Measurements from ENCODE around the gene TTLL8. TPM values are rescaled to one million over a fixed set of nuclear protein-coding genes. Genes with fewer than 3 reads are reported as not detected.
"Not testable (repeated sequence)": the region's sequence is repeated elsewhere in the genome, so short reads cannot be mapped to it uniquely, and the experiment has no call there.

The TTLL8 gene
- not detected for polyA plus RNA-seq (ENCODE audit: insufficient read length in 3 of 3)

DNA sequence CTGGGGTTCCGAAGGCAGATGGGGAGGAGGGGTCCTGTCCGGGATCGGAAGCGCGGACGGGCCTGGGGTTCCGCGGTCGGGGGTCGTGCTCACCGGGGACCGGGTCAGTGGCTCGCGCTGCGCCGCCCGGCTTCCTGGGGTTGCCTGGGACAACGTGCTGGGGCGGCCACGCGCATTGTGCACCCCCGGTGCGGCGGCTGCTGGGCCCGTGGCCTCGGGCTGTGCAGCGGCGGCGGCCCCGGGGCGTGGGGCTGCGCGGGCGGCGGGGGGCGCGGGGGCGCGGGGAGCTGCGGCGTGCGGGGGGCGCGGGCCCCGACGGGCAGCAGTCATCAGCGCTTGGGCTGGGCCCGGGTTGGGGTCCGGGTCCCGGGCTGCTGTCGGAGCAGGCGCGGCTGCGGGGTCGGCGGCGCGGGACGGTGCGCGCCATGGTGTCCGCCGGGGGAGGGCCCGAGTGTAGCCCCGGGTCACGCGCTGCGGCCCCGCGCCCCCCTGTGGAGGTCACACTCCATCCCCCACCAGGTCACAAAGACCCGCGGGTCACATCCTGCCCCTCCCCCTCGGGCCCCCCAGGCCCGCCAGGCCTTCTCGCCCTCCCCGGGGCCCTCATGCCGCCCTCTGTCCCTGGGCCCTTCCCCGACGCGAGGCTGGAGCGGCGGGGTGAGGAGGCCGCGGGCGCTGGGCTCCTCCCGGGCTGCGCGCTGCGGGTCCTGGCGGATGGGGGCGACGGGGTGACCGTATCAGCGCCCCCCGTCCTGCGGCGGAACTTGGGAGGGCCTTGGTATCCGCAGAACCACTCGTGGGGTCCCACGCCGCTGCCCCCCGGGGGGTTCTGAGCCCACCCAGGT is at the start of gene TTLL8:
Gene TTLL8, minus strand, starts transcription at position 238 of the 845 bp plus-strand sequence.
- no peak for DNase-seq (ENCODE audit: low read depth in 3 of 3, low spot score in 2 of 3)

DNA sequence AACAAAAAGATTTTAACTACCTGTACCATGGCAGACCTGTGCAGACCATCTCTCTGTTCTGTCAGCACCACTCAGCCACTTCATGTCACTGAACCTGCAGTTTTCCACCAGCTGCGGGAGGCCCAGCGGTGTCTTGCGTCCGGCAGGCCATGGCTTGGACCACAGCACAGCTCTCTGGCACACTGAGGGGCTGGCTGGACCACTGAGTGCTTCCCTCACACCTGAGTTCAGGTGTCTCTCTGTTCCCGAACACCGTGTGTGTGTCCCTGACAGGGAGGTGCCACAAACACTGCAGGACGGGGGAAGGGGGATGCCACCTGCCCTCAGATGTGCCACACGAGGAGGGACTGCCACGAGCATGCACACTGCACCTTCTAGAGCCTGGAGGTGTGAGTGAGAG is 49.4 kb upstream of the TTLL8 start:
- DNase-seq (ENCODE audit: low read depth in 3 of 3, low spot score in 2 of 3): no peak

DNA sequence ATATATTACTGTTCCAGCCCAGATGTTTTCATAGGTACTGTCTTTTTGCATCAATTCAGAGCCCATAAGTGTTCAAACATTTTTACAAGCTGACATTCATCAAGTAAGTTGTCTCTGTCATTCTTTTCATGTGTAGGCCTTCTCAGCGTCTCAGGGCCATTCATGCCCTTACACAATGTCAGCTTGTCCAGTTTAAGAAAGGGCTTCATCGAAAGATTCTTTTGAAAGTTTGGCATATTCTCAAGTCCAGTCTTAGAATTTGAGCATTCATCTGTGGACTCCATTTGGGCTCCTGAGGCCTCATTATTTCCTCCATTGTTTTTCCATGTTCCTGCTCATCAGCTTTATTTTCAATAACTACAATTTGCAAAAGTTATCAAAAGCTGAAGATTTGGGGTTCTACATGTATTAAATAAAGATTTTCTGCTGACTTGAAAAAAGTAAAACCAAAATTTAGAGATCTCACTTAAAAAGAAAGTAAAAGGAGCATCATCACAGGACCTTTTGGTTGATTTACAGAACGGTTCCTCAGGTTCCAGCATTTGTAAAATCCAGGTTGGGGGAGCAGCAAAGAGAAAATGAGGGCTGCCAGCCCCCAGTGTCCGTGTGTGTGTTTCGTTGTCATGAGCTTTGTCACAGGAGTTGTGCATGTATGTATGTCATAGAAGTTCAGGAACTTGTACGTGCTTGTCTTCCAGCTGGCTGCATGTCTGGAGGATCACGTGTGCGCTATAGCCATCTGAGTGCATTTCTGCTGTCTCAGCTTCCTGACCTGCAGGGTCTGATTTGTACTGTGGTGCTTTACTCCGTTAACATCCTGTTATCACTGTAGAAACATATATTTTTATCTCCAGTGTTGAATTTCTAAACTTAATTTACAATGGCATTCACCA is 47.4 kb upstream of the TTLL8 start:
- no peak for DNase-seq (ENCODE audit: low read depth in 3 of 3, low spot score in 2 of 3)

DNA sequence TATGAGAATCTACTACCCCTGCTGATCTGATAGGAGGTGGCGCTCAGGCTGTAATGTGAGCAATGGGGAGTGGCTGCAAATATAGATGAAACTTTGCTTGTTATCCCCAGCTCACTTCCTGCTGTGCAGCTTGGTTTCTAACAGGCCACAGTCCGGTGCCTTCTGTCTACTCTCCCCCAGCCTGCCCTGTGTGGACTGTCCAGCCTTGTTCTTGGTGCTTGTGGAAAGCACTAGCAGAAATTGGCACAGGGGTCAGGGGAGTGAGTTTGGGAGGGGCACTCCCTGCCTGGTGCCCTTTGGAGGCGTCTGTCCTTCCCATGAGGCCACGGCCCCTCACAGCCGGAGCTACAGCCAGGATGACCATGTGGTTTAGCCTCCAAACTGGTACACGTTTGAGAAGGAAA is 46.0 kb upstream of the TTLL8 start:
- DNase-seq (ENCODE audit: low read depth in 3 of 3, low spot score in 2 of 3): no peak

DNA sequence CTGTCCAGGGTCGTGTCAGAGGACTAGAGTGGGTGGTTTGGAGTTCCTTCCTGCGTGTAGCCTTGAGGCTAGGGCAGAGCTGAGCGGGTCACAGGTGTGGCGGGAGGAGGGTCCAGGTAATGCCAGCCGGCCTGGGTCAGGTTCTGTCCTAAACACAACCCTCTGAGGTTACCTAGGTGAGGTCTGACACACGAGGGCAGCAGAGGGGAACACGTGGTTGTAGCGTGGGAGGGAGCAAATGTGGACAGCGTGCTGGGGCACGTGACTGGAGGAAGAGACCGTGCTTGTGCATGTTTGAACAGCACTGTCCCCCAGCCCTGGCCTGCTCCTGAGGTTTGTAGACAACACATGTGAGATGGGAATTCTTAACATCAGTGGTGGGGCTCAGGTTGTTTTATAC is 44.8 kb upstream of the TTLL8 start:
- DNase-seq (ENCODE audit: low read depth in 3 of 3, low spot score in 2 of 3): no peak

DNA sequence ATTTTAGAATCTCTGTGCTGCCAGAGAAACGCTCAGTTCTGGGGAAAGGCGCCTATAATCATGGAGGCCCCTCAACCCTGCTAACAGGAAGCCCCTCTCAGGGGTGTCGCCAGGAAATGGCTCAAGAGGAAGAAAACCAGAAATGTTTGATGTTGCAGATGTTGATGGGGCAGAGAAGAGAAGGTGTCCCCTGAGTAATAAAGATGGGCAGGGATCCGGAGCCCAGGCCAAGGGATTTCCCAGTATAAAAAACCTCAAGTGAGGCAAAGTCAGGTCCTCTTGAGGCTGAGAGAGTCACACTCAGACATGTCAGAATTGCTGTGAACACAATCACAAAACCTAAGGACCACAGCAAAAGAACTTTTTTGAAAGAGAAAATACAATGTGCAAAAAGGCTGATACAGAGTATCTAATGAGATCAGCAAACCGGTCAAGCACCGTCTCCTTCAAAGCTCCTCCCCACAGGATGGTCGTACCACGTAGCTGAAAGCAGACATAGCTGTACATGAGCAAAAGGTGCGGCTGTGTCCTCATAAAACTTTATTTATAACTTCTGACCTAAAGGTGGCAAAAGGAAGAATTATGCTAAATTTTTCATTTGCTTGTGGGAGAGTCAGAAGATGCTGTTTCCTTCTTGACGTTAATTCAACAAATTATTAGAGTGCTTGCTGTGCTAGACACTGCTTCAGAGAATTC is 43.9 kb upstream of the TTLL8 start:
- DNase-seq (ENCODE audit: low read depth in 3 of 3, low spot score in 2 of 3): no peak

DNA sequence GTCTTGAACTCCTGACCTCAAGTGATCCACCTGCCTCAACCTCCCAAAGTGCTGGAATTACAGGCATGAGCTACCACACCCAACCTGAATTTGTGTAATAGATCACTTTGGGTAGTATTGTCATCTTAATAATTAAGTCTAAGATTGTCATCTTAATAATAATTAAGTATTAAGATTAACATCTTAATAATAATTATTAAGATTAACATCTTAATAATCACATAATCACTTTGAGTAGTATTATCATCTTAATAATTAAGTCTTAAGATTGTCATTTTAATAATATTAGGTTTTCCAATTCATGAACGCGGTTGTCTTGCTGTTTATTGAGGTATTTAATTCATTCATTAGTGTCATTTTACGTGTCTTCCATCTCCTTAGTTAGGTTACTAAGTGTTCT is 40.0 kb upstream of the TTLL8 start:
- no peak for DNase-seq (ENCODE audit: low read depth in 3 of 3, low spot score in 2 of 3)

DNA sequence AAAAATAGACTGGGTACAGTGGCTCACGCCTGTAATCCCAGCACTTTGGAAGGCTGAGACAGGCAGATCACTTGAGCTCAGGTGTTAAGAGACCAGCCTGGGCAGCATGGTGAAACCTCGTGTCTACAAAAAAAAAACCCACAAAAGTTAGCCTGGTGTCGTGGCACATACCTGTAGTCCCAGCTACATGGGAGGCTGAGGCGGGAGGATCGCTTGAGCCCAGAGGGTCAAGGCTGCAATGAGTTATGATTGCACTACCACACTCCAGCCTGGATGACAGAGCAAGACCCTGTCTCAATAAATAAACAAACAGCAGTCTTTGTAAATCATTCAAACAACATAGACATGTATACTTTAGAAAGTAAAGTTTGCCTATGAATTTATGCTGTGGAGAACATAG is 34.2 kb upstream of the TTLL8 start:
- DNase-seq (ENCODE audit: low read depth in 3 of 3, low spot score in 2 of 3): no peak

DNA sequence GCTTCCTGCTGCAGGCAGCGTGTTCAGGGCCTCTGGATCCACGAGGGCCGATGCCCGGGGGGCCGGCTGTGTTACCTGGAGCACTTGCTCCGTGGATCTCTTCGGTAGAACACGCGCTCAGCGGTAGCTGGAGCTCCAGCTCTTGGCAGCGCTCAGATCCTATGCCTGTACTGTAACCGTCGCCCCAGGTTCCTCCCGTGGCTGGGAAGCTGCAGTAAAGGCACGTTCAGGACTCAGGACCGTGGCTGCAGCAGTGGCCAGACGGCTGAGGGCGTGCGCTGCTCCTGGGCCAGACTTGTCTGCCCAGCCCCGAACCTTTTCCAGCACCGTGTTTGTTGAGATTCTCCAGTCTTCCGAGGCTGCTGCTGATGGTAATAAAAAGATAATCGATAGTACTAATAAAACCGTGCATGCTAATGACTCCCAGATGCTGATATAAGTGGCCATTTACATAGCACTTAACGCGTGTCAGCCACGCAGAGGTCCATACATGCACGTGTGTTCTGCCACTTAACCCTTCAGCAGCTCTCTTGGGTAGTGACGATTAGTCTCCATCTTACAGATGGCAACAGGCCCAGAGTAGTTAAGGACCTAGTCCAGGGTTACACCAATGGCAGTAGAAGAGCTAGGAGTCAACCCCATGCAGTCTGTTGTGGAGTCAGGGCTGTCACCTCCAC is 33.1 kb upstream of the TTLL8 start:
- DNase-seq (ENCODE audit: low read depth in 3 of 3, low spot score in 2 of 3): no peak

DNA sequence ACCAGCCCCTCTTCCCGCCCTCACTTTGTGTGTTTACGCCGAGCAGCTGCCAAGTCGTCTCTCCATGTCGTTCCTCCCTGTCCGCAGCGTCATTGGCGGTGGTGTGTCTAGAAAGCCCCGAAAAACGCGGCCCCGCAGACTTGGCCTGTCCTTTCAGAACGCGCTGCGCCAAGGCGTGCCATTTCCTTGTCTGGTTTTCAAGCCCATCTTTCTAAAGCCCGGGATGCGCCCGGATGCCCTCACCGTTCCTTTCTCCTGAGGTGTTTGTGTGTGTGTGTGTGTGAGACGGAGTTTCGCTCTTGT is 32.3 kb upstream of the TTLL8 start:
- DNase-seq (ENCODE audit: low read depth in 3 of 3, low spot score in 2 of 3): no peak

DNA sequence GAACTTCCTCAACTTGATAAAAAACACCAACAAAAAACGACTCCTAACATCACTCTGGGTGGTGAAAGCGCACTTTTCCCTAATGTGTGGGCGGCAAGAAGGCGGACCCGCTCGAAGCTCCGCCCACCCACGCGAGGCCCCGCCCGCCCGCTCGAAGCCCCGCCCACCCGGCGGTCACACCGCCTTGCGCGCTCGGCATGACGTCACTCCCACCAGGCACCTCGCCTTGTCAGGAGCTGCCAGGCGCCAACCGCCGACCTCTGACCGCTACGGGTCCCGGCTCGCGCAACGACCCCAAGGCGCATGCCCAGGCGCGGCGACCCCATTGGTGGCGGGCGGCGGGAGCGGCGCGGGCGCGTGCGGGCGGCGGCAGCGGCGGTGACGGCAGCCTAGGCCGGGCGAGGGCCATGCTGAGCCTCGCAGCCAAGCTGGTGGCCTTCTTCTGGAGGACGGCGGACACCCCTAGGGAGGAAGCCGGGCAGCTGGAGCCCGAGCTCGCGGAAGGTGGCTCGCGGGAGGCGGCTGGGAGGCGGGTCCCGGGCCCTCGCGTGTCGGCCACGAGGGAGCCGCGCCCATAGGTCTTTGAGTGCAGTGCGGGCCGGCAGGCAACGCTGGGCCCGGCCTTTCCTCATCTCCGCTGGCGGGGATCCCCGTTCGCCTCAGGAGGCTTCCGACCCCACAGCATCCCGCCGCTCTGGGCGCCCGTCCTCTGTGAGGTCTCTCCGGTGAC is 31.7 kb upstream of the TTLL8 start, which contains the start of gene MOV10L1:
Gene MOV10L1, plus strand, starts transcription at position 325 of the 730 bp plus-strand sequence. Its CDS starts 83 bp downstream, at position 408.
- no peak for DNase-seq (ENCODE audit: low read depth in 3 of 3, low spot score in 2 of 3)

DNA sequence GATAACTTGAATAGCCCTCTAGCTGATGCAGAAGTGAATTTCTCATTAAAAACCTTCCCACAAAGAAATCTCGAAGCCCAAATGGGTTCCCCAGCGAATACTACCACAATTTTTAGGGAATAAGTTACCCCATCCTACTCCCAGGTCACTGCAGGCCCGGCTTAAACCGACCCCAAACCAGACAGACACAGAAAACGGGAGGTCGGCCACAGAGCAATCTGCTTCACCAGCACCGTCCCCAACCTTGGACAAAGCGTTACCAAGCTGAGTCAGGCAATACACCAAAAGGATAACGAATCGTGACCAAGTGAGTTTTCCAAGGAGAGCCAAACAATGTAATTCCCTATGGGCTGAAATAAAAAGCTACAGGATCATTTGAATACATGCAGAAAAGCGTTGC is 31.1 kb upstream of the TTLL8 start:
- no peak for DNase-seq (ENCODE audit: low read depth in 3 of 3, low spot score in 2 of 3)

DNA sequence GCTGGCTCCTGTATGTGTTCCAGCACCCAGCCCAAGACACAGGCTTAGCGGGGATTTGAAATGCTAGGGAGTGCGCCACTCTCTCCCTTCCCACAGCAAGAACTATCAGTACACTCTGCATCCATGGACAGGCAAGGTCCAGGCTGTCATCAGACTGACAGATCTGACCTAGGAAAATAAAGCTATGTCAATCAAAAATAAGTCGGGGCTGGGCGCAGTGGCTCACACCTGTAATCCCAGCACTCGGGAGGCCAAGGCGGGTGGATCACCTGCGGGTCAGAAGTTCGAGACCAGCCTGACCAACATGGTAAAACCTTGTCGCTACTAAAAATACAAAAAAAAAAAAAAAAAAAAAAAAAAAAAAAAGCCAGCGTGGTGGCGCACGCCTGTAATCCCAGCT is 30.0 kb upstream of the TTLL8 start:
- DNase-seq (ENCODE audit: low read depth in 3 of 3, low spot score in 2 of 3): no peak

DNA sequence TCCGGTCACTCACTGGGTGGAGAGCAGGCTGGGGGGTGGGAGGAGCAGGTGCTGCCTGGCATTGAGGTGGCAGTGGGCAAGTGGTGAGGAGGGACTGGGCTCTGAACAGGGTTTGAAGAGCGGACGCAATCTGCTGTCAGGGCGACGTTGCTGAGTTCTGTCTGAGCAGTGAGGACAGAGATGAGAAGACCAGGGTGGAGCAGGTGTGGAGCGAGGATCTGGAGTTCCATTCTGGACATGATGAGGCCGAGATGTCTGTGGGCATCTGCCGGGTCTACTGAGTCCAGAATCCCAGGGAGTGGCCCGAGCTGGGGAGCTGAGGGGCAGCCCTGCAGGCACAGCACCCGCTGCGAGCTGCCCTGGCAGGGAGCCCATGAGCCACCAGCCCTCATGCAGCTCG is 29.5 kb upstream of the TTLL8 start:
- no peak for DNase-seq (ENCODE audit: low read depth in 3 of 3, low spot score in 2 of 3)

DNA sequence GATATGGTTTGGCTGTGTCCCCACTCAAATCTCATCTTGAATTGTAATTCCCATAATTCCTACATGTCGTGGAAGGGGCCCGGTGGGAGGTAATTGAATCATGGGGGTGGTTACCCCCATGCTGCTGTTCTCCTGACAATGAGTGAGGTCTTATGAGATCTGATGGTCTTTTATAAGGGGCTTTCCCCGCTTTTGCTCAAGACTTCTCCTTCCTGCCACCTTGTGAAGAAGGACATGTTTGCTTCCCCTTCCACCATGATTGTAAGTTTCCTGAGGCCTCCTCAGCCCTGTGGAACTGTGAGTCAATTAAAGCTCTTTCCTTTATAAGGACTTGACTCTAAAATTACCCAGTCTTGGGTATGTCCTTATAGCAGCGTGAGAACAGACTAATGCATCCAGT is 28.9 kb upstream of the TTLL8 start:
- not testable (repeated sequence) for DNase-seq (ENCODE audit: low read depth in 3 of 3, low spot score in 2 of 3)

DNA sequence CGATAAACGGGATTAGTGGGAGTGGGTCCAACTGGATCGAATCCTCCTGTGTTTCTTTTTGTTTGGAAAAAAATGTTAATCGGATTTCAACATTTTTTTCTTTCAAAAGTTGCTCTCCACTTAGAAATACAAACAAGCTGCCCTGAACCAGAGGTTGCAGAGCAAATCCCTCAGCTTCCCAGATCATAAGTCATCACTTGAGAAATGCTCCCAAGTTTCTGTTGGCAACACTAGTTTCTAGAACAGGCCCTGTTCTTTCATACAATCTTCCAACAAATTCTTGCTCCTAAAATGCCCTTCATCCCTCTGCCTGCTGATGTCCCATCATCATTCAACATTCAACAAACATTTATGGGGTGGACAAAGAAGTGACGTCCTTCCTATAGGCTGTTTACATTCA is 28.4 kb upstream of the TTLL8 start:
- DNase-seq (ENCODE audit: low read depth in 3 of 3, low spot score in 2 of 3): no peak

DNA sequence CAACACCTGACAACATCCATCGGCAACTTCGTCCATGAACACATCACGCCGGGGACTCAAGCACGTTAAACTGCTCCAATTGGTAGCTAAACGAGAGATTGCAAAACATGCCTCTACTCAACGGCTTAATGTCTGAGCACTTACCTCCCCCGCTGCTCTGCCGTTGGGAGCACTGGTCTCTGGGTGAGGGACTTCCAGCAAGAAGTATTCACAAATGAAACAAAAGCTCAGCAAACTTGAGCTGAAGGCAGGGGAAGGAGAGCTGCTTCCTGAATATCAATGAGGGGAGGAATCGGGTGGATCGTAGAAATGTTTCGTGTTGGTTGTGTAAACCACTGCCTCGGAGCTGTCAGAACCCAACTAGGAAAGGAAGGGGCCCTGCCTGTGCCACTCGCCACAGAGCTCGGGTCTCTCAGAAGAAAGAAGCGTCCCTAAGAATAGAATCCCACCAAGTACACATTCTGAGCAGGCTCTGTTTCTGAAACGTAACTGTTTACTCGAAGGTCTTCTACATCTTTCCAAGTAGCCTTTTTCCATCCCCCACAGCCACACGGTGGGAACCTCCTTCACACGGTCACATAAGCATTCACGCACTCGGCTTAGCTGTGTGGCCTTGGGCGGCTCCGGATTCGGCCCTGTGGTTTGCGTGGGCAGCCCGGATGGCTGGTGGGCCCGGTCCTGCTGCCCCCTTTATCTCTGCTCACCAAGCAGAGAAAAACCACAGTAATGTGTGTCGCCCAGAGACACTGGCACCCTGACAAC is 27.3 kb upstream of the TTLL8 start, which contains the start of gene MLC1:
Gene MLC1, minus strand, starts transcription at position 216 of the 762 bp plus-strand sequence. CDS start 524 bp downstream, outside the sequence.
- no peak for DNase-seq (ENCODE audit: low read depth in 3 of 3, low spot score in 2 of 3)

DNA sequence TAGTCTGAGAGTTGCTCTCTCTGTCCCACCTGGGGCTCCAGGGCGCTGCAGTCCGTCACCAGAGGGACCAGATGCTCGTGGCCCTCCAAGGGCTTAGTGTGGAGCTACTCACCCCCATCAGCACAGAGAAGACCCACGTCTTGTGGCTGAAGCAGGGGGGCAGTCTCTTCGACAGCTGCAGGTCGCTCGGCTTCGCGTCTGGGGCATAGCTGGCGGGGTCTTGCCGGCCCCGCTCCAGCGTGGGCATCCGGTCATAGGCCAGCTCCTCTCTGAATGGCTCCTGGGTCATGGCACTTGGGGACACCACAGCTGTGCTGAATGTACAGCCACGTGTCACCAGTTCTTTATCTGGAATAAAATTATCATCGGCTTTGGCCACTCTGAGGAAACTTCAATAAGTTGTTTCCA is 26.5 kb upstream of the TTLL8 start:
- DNase-seq (ENCODE audit: low read depth in 3 of 3, low spot score in 2 of 3): no peak

DNA sequence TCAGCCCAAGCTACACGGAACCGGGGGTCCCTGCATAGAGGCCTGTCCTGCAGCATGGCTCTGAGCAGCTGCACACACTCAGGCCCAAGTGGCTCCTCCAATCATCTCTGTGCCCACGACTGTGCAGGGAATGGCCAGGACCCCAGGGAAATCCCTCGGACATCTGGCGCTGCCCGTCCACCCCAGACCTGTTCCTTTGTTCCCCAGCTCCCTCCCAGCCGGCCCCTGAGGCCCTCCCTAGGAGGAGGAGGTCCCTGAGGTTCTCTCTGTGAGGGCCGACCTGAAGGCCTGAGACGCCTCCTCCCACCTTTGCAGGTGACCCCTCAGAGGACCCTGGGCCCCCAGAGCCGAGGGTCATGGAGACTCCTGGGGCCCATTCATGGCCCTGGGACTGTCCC is 26.0 kb upstream of the TTLL8 start:
- DNase-seq (ENCODE audit: low read depth in 3 of 3, low spot score in 2 of 3): no peak

Data from right renal cortex interstitium (tissue), 3 donors.